Kidney glomerular epithelial cell (primary cell): ENCODE data around the gene IRAK4.
"Not testable (repeated sequence)": the region's sequence is repeated elsewhere in the genome, so short reads cannot be mapped to it uniquely, and the experiment has no call there.

ENCODE experiments used
- DNase-seq: peaks from one replicate; lab custom pipeline; 2025; lab: John Stamatoyannopoulos, UW

The IRAK4 gene

DNA sequence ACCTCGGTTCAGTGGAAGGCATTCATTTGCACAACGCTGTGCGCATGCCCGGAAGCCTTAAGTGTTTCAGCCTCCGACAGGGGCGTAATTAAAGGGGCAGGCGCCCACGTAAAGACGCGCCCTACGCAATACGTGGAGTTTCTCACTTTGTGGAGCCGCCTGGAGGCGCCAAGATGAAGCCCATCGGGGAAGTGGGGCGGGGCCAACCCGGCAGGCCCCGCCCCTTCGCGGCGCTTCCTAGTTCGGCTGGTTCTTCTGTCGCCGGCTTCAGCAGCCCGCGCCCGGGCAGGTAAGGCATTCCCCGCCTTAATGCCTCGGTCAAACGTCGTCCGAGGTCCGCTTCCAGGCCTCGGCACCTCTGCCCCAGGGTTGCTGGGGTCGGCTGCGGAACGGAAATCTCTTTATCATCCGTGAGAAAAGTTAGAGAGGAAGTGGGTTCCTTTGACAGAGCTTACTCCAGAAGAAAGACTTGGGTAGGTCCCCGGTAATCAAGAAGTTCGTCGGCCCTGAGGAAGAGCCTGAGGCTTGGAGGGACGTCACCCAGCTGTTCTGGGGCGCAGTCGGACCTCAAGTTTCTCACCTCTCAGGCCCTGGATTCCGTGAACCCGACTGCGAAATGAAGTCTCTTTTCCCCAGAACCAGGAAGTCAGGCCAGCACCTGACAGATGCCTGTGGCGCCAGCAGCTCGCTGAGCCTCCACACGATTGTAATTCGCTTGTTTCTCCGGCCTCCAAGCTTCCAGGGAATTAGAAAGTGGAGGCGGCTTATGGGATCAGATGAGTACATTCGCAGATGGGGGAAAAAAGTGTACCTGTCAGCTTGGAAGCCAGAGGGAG lies at the start of gene IRAK4, which contains the start of gene PUS7L:
Gene IRAK4 (plus strand): TSS at position 224 of the 836 bp plus-strand sequence. CDS start 9,161 bp downstream, outside the sequence.
Gene PUS7L (minus strand): TSS at position 63 of the 836 bp plus-strand sequence. CDS start 3,545 bp downstream, outside the sequence.
- peak; percentile 97 for DNase-seq

GRCh38 chr12:43711348-43711747 lies 47.4 kb upstream of the IRAK4 start:
- no peak for DNase-seq

DNA sequence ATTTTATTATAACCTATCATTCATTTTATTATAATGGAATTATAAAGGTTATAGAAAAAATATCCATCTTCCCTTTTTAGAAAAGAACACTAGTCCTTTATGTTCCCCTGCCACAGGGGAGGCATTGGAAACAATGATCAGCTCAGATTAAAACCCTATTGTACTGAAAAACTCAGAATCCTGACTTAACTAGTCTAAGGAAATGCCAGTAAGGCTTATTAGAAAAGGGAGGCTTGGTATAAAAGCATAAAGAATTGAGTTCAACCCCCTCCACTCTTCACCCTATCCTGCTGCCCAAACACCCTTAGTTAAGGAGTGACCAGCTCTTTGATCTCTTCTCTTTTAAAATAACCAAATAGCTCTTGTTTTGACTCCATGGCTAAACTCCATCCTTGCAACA lies 36.1 kb upstream of the IRAK4 start:
- DNase-seq = no peak

- no peak for DNase-seq
These were observed 35.6 kb upstream of the IRAK4 start for GRCh38 chr12:43723134-43723533.

DNA sequence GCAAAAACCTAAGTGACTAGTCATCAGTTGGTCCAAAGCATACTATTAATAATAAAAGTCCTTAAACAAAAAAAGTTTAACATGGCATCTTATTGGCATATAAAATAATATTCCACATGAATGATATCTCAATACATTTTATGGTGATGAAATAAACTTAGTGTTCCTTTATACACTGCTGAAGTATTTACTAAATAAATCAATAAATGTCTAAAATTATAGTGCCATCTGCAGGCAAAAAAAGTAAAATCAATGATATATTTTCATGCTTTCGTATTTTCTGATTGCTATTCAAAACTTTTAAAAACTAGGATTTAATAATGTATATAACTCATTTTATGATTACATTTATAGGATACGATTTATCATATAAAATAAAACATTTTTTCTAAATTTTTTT lies 30.6 kb upstream of the IRAK4 start:
- peak; percentile 26 for DNase-seq

- DNase-seq = no peak
These were observed 30.1 kb upstream of the IRAK4 start for GRCh38 chr12:43728698-43729097.

DNA sequence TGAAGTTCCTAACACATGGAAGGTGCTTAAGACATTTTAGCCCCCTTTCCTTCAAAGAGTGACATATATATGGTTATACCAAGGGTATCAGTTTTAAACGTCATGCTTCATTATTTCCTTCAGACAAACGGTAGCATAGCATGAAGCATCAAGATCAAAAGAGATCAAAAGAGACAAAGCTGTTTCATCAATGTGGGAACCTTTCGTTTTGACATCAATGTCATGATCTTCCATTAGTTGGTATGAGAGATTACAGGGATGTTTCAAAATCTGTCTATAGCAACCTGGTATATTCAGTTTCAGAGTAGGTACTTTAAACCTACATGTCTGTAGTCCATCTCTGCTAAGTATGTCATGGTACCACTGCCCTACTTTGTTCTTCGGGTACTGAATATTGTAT lies 28.5 kb upstream of the IRAK4 start:
- DNase-seq = no peak

GRCh38 chr12:43733687-43734086 lies 25.1 kb upstream of the IRAK4 start:
- DNase-seq = no peak

DNA sequence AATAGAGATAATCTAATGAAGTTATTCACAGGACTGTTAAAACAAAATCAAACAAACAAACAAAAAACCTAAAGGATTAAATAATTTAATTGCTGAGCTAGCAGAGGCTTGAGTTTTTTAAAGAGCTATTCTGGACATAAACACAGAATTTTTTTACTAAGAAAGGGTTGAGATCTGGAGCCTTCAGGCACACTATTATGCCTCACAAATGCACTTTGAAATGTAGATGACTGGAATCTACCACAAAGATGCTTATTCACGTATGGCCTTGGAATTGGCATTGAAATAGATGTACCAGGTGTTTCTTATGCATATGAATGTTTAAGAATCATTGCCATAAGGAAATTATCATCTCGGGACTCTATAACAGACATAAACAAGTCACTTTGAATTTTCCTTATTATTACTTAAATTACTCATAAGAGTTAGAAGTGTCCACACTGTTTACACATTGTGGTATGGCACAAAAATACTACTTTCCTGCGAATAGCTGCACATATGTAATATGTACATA lies 21.8 kb upstream of the IRAK4 start:
- no peak for DNase-seq

DNA sequence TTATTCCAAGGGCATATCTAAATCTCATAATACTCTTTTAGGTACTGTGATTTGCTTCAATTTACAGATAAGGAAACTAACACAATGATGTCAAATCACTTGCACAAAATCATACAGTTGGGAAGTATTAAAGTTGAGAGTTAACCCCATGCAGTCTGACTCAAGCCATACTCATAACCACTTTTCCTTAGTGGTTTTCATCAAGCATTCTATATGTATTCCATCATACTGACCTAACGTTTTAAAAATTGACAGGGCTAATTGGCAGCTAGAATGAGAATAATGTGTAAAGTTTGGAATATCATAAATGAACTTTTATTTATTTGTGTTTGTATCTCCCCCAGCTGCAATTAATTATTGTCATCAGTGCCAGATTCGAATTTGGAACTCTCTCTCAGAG lies 21.1 kb upstream of the IRAK4 start:
- no peak for DNase-seq

GRCh38 chr12:43740511-43741100 lies 18.1 kb upstream of the IRAK4 start:
- DNase-seq = no peak

DNA sequence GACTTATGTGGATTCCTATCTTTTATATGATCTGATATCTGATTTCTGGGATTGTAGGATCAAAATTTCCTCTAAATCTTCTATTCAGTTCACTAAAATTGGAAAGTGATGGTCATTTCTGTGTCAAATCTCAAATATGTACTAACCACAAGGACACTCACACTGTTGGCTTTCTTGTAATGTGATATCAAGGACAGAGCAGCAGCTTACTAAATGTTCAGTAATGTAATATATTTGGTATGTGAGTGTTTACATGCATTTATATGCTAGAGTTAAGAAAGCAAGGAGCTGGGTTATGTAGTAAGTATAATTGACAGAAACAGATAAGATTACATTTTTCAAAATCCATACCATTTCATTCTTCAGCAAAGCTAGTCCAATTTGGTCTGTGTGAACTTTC lies 16.6 kb upstream of the IRAK4 start:
- no peak for DNase-seq

- DNase-seq = no peak
These were observed 13.9 kb upstream of the IRAK4 start for GRCh38 chr12:43744826-43745225.

DNA sequence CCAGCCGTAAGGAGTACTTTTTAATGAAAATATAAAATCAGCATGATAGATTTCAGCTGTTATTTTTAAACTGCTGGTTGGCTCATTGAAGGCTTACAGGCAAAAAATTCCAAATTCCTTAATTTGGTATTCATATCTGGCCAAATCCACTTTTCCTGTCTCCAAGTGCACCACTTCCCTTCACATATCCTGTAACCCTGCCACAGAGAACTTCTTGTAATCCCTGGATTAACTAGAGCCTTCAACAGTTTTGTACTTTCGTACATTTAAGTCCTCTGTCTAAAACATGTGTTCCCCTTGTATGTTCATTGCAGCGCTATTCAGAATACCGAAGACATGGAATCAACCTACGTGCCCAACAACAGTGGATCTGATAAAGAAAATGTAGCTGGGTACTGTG lies 9.7 kb upstream of the IRAK4 start:
- no peak for DNase-seq

GRCh38 chr12:43750814-43751213 lies 7.9 kb upstream of the IRAK4 start:
- no peak for DNase-seq

- DNase-seq = not testable (repeated sequence)
These were observed 7.4 kb upstream of the IRAK4 start for GRCh38 chr12:43751360-43751759.

DNA sequence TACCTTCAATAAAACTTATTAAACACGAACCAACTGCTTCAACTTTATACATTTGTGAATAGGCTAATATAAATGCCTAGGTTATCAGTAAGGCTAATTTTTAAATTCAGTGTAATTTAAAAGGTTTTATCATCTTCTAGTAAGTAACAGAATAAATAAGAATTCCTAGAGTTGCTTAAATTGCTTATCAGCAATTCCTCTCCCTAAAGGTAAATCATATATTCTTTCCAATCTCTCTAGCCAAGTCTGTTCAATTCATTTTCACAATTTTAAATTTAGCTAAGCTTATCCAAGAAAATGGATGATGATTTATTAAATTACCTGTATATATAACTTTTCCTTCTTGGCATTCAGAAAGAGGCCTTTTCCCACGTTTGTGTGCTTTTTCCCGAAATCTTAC lies 4.7 kb upstream of the IRAK4 start:
- no peak for DNase-seq

GRCh38 chr12:43758247-43758727 lies 464 bp upstream of the IRAK4 start:
- peak; percentile 65 for DNase-seq

GRCh38 chr12:43760396-43760795 lies 1.6 kb downstream of the IRAK4 start:
- DNase-seq = no peak

GRCh38 chr12:43761500-43761899 lies 2.7 kb downstream of the IRAK4 start:
- no peak for DNase-seq

DNA sequence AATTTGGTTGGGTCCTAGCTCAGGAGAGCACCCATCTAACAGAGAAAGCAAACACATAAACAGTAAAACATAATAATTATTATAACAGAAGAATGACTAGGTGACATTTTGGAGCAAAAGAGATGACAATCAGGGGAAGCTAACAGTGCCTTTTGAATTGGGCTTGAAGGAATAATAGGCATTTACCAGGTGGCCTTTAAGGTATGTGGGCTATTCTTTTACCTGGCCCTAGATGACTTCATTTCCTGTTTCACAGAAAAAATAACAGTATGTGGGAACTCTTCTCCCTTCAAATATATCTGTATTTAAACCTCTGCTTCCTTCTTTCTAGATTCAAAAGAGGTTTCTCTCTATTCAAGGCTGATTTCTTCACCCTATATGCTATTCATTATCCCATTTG lies 3.8 kb downstream of the IRAK4 start:
- DNase-seq = peak; percentile 4

DNA sequence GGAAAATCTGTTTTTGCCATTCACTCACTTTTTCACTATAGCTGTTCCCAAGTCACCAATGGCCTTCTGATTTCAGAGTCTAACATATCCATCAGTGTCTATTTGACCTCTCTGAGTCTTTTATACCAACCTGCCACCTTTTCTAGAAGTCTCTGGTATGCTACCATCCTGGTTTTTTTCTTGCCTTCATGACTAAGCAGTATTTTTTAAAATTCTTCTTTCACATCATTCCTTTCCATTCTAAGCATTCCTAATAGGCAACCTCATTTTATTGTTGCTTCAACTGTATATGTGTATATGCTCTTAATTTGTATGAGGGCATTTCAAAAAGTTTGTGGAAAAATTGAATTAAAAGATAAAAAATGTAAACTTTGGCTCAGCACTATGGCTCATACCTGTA lies 5.0 kb downstream of the IRAK4 start:
- no peak for DNase-seq

DNA sequence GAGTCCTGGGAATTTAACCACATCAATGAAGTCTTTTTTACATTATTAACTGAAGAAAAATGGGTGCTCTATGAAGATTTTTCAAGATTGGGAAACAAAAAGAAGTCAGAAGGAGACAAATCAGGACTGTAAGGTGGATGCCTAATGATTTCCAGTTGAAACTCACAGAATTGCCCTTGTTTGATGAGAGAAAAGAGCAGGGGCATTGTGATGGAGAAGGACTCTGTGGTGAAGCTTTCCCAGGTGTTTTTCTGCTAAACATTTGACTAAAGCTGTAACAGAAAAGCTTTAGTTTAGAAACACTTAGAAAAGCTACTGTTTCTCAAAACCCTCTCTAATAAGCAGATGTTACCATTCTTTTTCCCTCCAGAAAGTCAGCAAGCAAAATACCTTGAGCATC lies 5.8 kb downstream of the IRAK4 start:
- no peak for DNase-seq
